ENCODE results near the gene MLYCD.

MLYCD gene

GRCh38 chr16:83856792-83857191 lies 42.1 kb upstream of the MLYCD start:
- DNase-seq (ENCODE audit: low read depth, low spot score), result no peak
- H3K27me3 ChIP-seq (ENCODE audit: insufficient read depth, insufficient read length), result no peaks in the 10 kb centered on the region
- peaks cover 4% of the 10 kb centered on the region for H3K4me1 ChIP-seq (ENCODE audit: insufficient read depth, insufficient read length)
- H3K9ac ChIP-seq (ENCODE audit: insufficient read length, low read depth), result no peak overlapping the region
- H3K9me3 ChIP-seq (ENCODE audit: insufficient read depth, low read length), result no peaks in the 10 kb centered on the region
- H3K4me3 ChIP-seq (ENCODE audit: insufficient read length, low read depth), result no peak overlapping the region
- no peaks in the 10 kb centered on the region for H3K36me3 ChIP-seq (ENCODE audit: insufficient read depth, insufficient read length, low read length)
- TF ChIP-seq YY1 (IDR thresholded peaks at IDR 0.05; ENCODE audit: insufficient read depth, insufficient read length) (no peak), SUZ12 (IDR thresholded peaks at IDR 0.05; ENCODE audit: extremely low read depth, insufficient read depth, insufficient read length) (no peak), ZNF274 (IDR thresholded peaks at IDR 0.05; ENCODE audit: low read depth, low read length) (no peak)

GRCh38 chr16:83859265-83859664 lies 39.6 kb upstream of the MLYCD start:
- TF ChIP-seq YY1 (IDR thresholded peaks at IDR 0.05; ENCODE audit: insufficient read depth, insufficient read length) (no peak), SUZ12 (IDR thresholded peaks at IDR 0.05; ENCODE audit: extremely low read depth, insufficient read depth, insufficient read length) (no peak), ZNF274 (IDR thresholded peaks at IDR 0.05; ENCODE audit: low read depth, low read length) (no peak)
- peaks cover 5% of the 10 kb centered on the region; the same call in 1 of the 2 replicates for H3K9me3 ChIP-seq (ENCODE audit: insufficient read depth, low read length)
- no peak overlapping the region for H3K4me3 ChIP-seq (ENCODE audit: insufficient read length, low read depth)
- H3K9ac ChIP-seq (ENCODE audit: insufficient read length, low read depth), result no peak overlapping the region
- no peak for DNase-seq (ENCODE audit: low read depth, low spot score)
- H3K27me3 ChIP-seq (ENCODE audit: insufficient read depth, insufficient read length), result no peaks in the 10 kb centered on the region
- no peaks in the 10 kb centered on the region for H3K36me3 ChIP-seq (ENCODE audit: insufficient read depth, insufficient read length, low read length)
- no peaks in the 10 kb centered on the region for H3K4me1 ChIP-seq (ENCODE audit: insufficient read depth, insufficient read length)

DNA sequence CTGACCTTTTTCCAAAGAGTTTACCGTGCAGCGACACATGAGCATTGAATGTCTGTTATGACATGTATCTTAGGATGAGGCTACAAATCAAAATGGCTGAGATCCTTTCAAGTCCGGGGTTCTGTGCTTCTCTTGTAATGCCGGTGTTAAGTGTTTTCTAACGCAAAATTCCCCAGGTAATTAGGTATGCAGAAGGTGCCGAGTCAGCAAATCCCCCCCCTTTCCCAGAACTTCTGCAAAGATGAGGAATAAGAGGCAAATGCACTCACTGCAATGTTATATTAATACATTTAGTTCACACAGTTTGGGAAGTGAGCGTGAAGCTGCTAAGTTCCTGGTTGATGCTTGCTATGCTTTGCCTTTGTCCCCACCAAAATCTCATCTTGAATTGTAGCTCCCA lies 36.3 kb upstream of the MLYCD start:
- Histone ChIP-seq H3K4me1 (ENCODE audit: insufficient read depth, insufficient read length) (no peaks in the 10 kb centered on the region), H3K4me3 (ENCODE audit: insufficient read length, low read depth) (no peak overlapping the region), H3K36me3 (ENCODE audit: insufficient read depth, insufficient read length, low read length) (no peaks in the 10 kb centered on the region), H3K9ac (ENCODE audit: insufficient read length, low read depth) (no peak overlapping the region), H3K9me3 (ENCODE audit: insufficient read depth, low read length) (peaks cover 5% of the 10 kb centered on the region; the same call in 1 of the 2 replicates), H3K27me3 (ENCODE audit: insufficient read depth, insufficient read length) (no peaks in the 10 kb centered on the region)
- DNase-seq (ENCODE audit: low read depth, low spot score), result no peak
- TF ChIP-seq YY1 (IDR thresholded peaks at IDR 0.05; ENCODE audit: insufficient read depth, insufficient read length), result no peak
- TF ChIP-seq ZNF274 (IDR thresholded peaks at IDR 0.05; ENCODE audit: low read depth, low read length), result no peak
- TF ChIP-seq SUZ12 (IDR thresholded peaks at IDR 0.05; ENCODE audit: extremely low read depth, insufficient read depth, insufficient read length), result no peak

GRCh38 chr16:83863682-83864081 lies 35.2 kb upstream of the MLYCD start:
- DNase-seq (ENCODE audit: low read depth, low spot score), result no peak
- no peak overlapping the region for H3K4me3 ChIP-seq (ENCODE audit: insufficient read length, low read depth)
- H3K9ac ChIP-seq (ENCODE audit: insufficient read length, low read depth), result no peak overlapping the region
- H3K9me3 ChIP-seq (ENCODE audit: insufficient read depth, low read length), result peaks cover 5% of the 10 kb centered on the region; the same call in 1 of the 2 replicates
- TF ChIP-seq SUZ12 (IDR thresholded peaks at IDR 0.05; ENCODE audit: extremely low read depth, insufficient read depth, insufficient read length), result no peak
- no peak for TF ChIP-seq YY1 (IDR thresholded peaks at IDR 0.05; ENCODE audit: insufficient read depth, insufficient read length)
- TF ChIP-seq ZNF274 (IDR thresholded peaks at IDR 0.05; ENCODE audit: low read depth, low read length), result no peak
- H3K4me1 ChIP-seq (ENCODE audit: insufficient read depth, insufficient read length), result no peaks in the 10 kb centered on the region
- H3K36me3 ChIP-seq (ENCODE audit: insufficient read depth, insufficient read length, low read length), result no peaks in the 10 kb centered on the region
- no peaks in the 10 kb centered on the region for H3K27me3 ChIP-seq (ENCODE audit: insufficient read depth, insufficient read length)

DNA sequence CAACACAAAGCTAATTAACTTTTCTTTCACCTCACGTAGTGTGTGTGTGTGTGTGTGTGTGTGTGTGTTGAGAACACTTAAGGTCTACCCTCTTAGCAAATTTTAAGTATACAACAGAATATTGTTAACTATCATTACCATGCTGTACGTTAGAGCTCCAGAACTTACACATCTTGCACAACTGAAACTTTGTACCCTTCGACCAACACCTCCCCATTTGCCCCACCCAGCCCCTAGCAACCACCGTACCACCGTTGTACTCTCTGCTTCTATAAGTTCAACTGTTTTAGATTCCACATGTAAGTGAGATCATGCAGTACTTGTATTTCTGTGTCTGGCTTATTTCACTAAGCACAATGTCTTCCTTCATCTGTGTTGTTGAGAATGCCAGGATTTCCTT lies 28.1 kb upstream of the MLYCD start:
- no peak for TF ChIP-seq ZNF274 (IDR thresholded peaks at IDR 0.05; ENCODE audit: low read depth, low read length)
- TF ChIP-seq SUZ12 (IDR thresholded peaks at IDR 0.05; ENCODE audit: extremely low read depth, insufficient read depth, insufficient read length), result no peak
- no peak for TF ChIP-seq YY1 (IDR thresholded peaks at IDR 0.05; ENCODE audit: insufficient read depth, insufficient read length)
- H3K36me3 ChIP-seq (ENCODE audit: insufficient read depth, insufficient read length, low read length), result no peaks in the 10 kb centered on the region
- H3K4me3 ChIP-seq (ENCODE audit: insufficient read length, low read depth), result no peak overlapping the region
- H3K9ac ChIP-seq (ENCODE audit: insufficient read length, low read depth), result no peak overlapping the region
- no peaks in the 10 kb centered on the region for H3K27me3 ChIP-seq (ENCODE audit: insufficient read depth, insufficient read length)
- DNase-seq (ENCODE audit: low read depth, low spot score), result no peak
- no peaks in the 10 kb centered on the region for H3K4me1 ChIP-seq (ENCODE audit: insufficient read depth, insufficient read length)
- no peaks in the 10 kb centered on the region for H3K9me3 ChIP-seq (ENCODE audit: insufficient read depth, low read length)

DNA sequence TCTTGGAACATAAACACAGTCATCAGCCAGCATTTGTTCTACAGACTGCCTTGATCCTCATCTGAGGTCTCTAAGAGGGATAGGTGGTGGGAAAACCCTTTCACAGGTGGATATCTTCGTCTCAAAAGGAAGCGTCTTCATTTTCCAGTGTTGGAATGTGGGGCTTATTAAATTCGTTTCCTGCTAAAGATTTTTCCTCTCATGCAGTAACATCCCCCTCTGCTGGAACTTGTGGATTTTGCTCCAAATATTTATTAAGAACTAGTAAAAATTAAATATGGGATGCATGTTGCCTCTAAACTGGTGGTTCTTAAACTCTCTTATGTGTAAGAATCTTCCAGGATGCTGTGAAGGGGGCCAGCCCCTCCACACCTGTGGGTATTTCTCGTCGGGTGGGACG lies 20.1 kb upstream of the MLYCD start:
- TF ChIP-seq YY1 (IDR thresholded peaks at IDR 0.05; ENCODE audit: insufficient read depth, insufficient read length) (no peak), ZNF274 (IDR thresholded peaks at IDR 0.05; ENCODE audit: low read depth, low read length) (no peak)
- Histone ChIP-seq H3K4me3 (ENCODE audit: insufficient read length, low read depth) (no peak overlapping the region), H3K27me3 (ENCODE audit: insufficient read depth, insufficient read length) (no peaks in the 10 kb centered on the region), H3K4me1 (ENCODE audit: insufficient read depth, insufficient read length) (no peaks in the 10 kb centered on the region), H3K9me3 (ENCODE audit: insufficient read depth, low read length) (no peaks in the 10 kb centered on the region), H3K36me3 (ENCODE audit: insufficient read depth, insufficient read length, low read length) (no peaks in the 10 kb centered on the region), H3K9ac (ENCODE audit: insufficient read length, low read depth) (no peak overlapping the region)
- no peak for DNase-seq (ENCODE audit: low read depth, low spot score)

- TF ChIP-seq ZNF274 (IDR thresholded peaks at IDR 0.05; ENCODE audit: low read depth, low read length) (no peak), SUZ12 (IDR thresholded peaks at IDR 0.05; ENCODE audit: extremely low read depth, insufficient read depth, insufficient read length) (no peak), YY1 (IDR thresholded peaks at IDR 0.05; ENCODE audit: insufficient read depth, insufficient read length) (no peak)
- Histone ChIP-seq H3K27me3 (ENCODE audit: insufficient read depth, insufficient read length) (no peaks in the 10 kb centered on the region), H3K4me3 (ENCODE audit: insufficient read length, low read depth) (no peak overlapping the region), H3K36me3 (ENCODE audit: insufficient read depth, insufficient read length, low read length) (no peaks in the 10 kb centered on the region), H3K9ac (ENCODE audit: insufficient read length, low read depth) (no peak overlapping the region), H3K9me3 (ENCODE audit: insufficient read depth, low read length) (no peaks in the 10 kb centered on the region), H3K4me1 (ENCODE audit: insufficient read depth, insufficient read length) (no peaks in the 10 kb centered on the region)
- DNase-seq (ENCODE audit: low read depth, low spot score), result no peak
Measured at GRCh38 chr16:83882163-83882885, 16.6 kb upstream of the MLYCD start.

All from NT2/D1 (cell line).